ENCODE measurements around the gene TTLL3. TPM values are rescaled to one million over a fixed set of nuclear protein-coding genes. Genes with fewer than 3 reads are reported as not detected.
A peak's percentile ranks its signal among the peaks of the same experiment; 100 is the strongest.
"Not testable (repeated sequence)": the region's sequence is repeated elsewhere in the genome, so short reads cannot be mapped to it uniquely, and the experiment has no call there.

The TTLL3 gene, protein sequence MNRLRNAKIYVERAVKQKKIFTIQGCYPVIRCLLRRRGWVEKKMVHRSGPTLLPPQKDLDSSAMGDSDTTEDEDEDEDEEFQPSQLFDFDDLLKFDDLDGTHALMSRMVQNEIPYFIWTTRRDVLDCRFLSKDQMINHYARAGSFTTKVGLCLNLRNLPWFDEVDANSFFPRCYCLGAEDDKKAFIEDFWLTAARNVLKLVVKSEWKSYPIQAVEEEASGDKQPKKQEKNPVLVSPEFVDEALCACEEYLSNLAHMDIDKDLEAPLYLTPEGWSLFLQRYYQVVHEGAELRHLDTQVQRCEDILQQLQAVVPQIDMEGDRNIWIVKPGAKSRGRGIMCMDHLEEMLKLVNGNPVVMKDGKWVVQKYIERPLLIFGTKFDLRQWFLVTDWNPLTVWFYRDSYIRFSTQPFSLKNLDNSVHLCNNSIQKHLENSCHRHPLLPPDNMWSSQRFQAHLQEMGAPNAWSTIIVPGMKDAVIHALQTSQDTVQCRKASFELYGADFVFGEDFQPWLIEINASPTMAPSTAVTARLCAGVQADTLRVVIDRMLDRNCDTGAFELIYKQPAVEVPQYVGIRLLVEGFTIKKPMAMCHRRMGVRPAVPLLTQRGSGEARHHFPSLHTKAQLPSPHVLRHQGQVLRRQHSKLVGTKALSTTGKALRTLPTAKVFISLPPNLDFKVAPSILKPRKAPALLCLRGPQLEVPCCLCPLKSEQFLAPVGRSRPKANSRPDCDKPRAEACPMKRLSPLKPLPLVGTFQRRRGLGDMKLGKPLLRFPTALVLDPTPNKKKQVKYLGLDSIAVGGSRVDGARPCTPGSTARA
- total RNA-seq = 12.2 and 17.2 TPM in 2 replicates
- polyA plus RNA-seq (2012) = 30.4 TPM

DNA sequence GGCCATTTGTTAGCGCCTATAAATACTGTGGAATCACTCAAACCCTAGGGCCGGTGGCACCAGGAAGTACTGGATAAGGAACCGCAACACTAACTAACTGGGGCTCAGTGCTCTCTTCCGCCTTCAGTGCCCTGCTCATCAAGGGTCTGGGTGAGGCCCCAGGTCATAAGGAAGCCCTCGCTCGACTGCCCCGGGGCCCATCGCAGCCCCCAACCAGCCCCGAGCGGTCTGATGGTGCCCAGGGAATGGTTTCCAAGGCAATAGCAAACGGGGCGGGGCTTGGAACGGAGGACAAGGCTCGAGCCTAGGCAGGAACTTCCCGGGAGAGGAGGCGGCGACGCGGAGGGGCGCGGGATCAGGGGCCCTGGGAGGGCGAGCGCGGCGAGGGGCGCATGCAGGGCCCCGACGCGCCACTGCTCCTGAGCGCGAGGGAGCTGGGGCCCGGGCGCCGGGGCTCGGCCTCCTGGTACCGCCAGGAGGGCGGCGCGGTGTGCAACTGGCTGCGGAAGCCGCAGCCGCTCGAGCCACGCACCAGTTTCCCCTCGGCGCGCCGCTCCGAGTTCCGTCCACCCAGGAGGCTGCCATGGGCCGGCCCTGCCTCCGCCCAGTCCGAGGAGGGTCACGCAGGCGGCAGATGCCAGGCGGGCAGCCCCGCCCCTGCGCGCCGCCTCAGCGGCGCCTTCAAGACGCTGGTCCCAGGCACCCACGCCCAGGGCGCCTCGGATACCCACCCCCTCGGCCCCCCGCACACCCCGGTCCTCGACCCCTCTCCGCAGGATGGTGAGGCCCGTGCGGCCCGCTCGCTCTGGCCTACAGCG, at the start of gene TTLL3:
Gene TTLL3, plus strand, starts transcription at position 648 of the 818 bp plus-strand sequence. CDS start 400 bp downstream, outside the sequence.
- DNase-seq (ENCODE audit: low read depth) = peak; percentile 74

- no peak for DNase-seq (ENCODE audit: low read depth)
Observed at GRCh38 chr3:9760779-9761505, 49.1 kb upstream of the TTLL3 start.

GRCh38 chr3:9761919-9762318, 48.1 kb upstream of the TTLL3 start:
- no peak for DNase-seq (ENCODE audit: low read depth)

GRCh38 chr3:9762871-9763270, 47.2 kb upstream of the TTLL3 start:
- no peak for DNase-seq (ENCODE audit: low read depth)

DNA sequence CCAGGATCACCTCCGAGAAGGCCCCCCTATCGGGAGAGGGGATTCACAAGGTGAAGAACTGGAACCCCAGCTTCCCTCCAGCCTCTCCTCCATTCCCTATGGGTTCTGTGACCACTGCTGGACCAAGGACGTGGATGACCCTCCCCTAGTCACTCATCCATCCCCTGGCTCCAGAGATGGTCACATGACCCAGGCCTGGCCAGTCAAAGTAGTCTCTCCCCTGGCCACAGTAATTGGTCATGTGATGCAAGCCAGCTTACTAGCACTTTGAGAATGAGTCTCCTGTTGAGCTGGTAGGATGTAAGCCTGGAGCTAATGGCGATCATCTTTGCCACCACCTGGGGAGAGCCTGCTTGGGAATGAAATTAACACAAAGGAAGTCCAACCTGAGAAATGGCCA, 44.2 kb upstream of the TTLL3 start:
- no peak for DNase-seq (ENCODE audit: low read depth)

DNA sequence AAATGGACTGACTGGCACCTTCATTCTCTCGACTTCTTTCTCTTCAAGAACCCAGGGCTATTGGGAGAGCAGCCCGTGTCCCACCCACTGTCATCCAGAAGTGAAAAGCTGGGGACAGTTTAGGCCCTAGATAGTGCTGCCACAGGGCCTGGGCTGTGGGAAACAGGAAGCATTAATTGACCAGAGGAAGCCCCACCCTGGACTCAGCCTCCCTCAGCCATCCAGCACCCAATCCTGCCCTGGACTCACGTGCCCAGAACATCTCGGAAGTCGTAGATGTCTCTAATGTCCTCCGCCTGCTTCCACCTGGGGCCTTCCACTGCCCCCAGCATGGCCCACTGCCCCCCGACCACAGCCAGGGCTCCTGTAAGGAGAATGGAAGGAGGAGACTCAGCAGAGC, 42.6 kb upstream of the TTLL3 start:
- no peak for DNase-seq (ENCODE audit: low read depth)

DNA sequence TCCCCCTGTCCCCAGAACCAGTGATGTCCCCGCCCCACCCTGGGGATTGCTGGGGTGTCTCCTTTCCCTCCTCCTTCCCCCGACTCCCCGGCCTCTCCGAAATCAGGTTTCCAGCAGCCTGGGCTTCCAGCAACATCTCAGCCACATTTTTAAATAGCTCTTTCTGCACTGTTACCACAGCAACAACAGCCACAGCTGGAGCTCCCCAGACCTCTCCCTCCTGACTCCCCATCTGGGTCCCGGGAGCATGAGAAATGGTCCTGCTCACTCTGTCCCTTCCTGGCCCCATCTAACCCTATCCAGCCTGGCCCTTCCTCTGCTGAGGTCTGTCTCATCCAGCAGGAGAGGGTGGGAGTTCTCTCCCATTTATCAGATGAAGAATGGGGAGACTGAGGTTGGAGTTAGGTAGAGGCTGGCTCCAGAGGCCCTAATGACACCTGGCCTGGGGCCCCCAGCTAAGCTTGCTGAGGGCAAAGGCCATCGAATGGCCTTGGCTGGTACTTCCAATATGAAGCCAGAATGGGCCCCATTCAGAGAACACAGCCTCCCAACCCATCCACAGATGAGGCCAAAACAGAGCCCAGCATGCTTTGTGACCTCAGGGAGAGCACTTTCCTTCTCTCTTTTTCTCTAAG, 41.8 kb upstream of the TTLL3 start:
- no peak for DNase-seq (ENCODE audit: low read depth)

DNA sequence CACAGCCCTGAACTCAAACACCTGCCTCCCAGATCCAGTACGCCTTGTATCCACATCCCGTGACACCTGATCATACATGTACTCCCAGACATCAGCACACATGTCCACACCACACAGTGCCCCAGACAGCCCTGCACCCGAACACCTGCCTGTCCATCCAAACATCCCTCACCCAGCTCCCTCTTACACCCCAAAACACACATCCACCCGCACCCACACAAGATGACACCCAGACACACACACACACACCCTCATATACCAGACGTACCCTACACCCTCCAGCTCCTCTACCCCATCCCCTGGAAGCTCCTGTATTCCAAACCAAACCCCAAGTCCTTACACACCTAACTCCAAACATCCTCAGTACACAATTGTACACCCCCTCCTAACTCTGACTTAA, 41.0 kb upstream of the TTLL3 start:
- no peak for DNase-seq (ENCODE audit: low read depth)

- DNase-seq (ENCODE audit: low read depth) = peak; percentile 70
Observed at GRCh38 chr3:9769426-9770275, 40.4 kb upstream of the TTLL3 start, which contains the start of gene CAMK1. TSS of gene CAMK1 (minus strand) at chr3:9769947. CDS start at chr3:9767749, 2,198 bp downstream.

DNA sequence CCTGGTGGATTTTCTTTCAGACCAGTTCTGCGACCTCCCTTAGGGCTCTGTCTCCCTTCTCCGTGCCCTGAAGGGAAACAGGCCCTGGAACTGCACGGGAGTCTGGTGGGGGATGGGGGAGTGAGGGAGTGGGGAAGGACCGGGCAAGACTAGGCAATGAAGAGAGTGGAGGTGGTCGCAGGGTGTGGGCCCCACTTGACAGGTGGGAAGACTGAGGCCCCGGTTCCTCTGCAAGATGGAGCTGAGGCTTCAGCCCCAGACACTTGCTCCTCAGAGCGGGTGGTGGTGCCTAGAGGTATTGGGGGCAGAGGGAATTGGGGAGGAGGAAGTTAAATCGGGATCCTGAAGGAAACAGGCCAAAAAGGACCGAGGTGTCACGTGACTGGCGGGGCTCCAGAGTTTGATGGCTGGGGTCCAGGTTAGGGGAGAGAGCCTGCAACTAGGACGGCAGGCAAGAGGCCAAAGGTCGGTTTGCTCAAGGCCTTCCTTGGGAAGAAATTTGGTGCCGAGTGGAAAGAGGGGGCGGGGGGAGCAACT, 39.7 kb upstream of the TTLL3 start:
- no peak for DNase-seq (ENCODE audit: low read depth)

- DNase-seq (ENCODE audit: low read depth) = not testable (repeated sequence)
Observed at GRCh38 chr3:9771007-9771406, 39.1 kb upstream of the TTLL3 start.

DNA sequence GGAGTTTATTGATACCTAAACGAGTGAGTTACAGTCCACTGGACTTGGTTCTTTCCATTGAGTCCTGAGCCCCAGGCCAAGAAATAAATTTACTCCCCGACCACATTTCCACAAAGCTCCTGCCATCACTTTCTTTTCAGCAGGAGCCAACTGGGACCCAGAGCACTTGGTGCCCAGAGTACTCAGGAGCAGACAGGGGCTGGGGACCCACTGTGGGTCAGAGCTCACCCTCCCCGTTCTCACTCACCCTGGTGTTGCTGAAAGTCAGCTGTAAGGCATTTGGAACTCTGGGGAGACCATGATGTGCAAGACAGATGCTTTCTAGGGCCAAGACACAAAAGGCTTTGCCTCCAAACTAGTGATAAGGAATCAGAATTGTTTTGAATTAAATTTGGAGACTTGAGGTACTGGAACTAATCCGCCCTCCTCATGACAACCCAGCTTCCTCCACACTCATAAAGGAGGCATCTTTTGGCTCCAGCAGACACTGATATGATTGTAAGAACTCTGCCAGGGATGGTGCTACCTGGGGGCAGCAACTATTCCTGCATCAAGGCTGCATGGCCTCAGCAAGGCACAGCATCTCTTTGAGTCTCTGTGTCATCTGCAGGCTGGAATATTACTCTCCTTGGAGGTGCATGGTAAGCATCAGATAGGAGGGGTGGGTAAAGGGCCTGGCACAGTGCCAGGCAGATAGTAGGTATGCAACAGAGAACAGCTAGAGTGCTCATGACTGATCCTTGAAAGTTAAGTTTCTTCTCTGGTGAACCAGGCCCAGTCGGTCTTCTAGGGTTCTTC, 33.0 kb upstream of the TTLL3 start:
- no peak for DNase-seq (ENCODE audit: low read depth)

- no peak for DNase-seq (ENCODE audit: low read depth)
Observed at GRCh38 chr3:9777694-9778021, 32.4 kb upstream of the TTLL3 start.

GRCh38 chr3:9778143-9779074, 31.7 kb upstream of the TTLL3 start:
- DNase-seq (ENCODE audit: low read depth) = peak; percentile 60

DNA sequence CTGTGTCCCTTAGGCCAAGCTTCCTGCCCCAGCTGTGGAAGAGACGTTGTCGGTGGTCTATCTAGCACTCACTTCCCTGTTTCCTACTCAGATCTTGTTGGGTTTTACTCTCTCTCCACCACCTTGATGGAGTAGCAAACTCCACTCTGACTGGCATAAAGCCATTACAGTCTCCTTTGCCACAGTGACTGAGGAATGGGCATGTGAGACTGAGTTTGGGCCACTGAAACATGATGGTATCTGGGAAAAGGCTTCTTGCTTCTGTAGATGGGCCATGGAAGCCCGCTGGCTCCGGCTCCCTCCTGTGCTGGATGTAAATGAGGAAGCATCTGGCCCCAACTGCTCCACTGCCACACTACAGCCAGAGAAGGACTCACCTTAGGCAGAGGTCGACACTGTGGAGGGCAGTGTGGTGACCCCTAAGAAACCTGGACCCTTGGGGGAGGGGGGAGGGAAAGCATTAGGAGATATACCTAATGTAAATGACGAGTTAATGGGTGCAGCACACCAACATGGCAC, 30.9 kb upstream of the TTLL3 start:
- no peak for DNase-seq (ENCODE audit: low read depth)

DNA sequence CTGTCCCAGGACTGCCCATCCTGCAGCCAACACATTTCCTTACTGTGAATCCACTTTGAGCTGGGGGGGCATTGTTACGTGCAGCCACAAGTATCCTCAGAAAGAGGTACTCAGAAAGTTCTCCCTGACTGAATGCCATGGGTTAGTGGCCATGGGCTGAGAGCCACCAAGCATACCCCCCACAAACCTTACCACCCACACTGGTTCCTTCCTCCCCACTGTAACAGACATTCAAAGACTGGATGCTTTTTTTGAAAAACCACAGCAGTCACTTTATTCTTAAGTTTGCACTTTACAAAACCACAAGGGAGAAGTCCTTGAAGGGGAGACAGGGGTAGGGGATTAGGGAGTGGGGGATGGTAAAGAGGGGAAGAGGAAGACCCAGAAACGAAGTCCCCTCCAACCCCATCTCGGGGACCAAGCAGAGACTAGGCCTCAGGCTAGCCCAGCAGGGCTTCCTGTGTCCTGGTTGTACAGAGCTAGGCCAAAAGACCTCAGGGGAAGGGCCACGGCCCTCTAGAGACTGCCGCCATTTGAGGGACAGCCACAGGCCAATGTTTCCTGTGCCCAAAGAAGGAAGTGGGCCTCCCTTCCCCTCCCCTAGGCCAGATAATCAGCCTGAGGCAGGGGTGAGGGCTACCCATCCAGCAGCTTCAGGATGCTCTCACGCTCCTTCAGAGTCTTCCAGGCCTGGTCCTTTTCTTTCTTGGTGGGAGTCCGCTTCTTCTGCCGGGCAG, 30.2 kb upstream of the TTLL3 start:
- DNase-seq (ENCODE audit: low read depth) = no peak

Data from myocyte (in vitro differentiated cells).